ENCODE measurements around the gene PSMA3. TPM values are rescaled to one million over a fixed set of nuclear protein-coding genes. Genes with fewer than 3 reads are reported as not detected.
A peak's percentile ranks its signal among the peaks of the same experiment; 100 is the strongest.

Gene PSMA3
- total RNA-seq, 1 experiment from 2014 or later = 277 TPM

GRCh38 chr14:58213176-58213575 is 31.5 kb upstream of the PSMA3 start:
- no peaks in the 10 kb centered on the region for H3K9me2 ChIP-seq (ENCODE audit: insufficient read depth)
- H2AFZ ChIP-seq = no peak overlapping the region
- H4K20me1 ChIP-seq (ENCODE audit: insufficient read depth) = no peaks in the 10 kb centered on the region
- no peak for DNase-seq
- no peaks in the 10 kb centered on the region for H3F3A ChIP-seq (ENCODE audit: insufficient read depth, low read depth)
- no peaks in the 10 kb centered on the region for H3K79me2 ChIP-seq (ENCODE audit: low read depth)
- ChIA-PET POLR2A (ENCODE audit: unreplicated experiment) (no interaction called here), CTCF (no interaction called here)
- no peaks in the 10 kb centered on the region for H3K27me3 ChIP-seq (ENCODE audit: insufficient read depth, low read depth)
- no peak overlapping the region for H3K4me3 ChIP-seq
- intact Hi-C loops (cut with micrococcal nuclease; ENCODE audit: unreplicated experiment) = no loop called here
- no peaks in the 10 kb centered on the region for H3K9me3 ChIP-seq (ENCODE audit: insufficient read depth, low read depth)
- BruUV-seq (replicated peaks) = no TSS peak
- no peaks in the 10 kb centered on the region; the same call in 1 of the 2 replicates for H3K36me3 ChIP-seq (ENCODE audit: low read depth)
- H3K27ac ChIP-seq = no peak overlapping the region
- H3K4me2 ChIP-seq = no peak overlapping the region
- H3K4me1 ChIP-seq (replicated peaks; ENCODE audit: insufficient read depth) = no peaks in the 10 kb centered on the region
- TF ChIP-seq CTCF (conservative IDR thresholded peaks at IDR 0.05) = no peak
- TF ChIP-seq EZH2 (IDR thresholded peaks at IDR 0.05; ENCODE audit: low read depth) = no peak

DNA sequence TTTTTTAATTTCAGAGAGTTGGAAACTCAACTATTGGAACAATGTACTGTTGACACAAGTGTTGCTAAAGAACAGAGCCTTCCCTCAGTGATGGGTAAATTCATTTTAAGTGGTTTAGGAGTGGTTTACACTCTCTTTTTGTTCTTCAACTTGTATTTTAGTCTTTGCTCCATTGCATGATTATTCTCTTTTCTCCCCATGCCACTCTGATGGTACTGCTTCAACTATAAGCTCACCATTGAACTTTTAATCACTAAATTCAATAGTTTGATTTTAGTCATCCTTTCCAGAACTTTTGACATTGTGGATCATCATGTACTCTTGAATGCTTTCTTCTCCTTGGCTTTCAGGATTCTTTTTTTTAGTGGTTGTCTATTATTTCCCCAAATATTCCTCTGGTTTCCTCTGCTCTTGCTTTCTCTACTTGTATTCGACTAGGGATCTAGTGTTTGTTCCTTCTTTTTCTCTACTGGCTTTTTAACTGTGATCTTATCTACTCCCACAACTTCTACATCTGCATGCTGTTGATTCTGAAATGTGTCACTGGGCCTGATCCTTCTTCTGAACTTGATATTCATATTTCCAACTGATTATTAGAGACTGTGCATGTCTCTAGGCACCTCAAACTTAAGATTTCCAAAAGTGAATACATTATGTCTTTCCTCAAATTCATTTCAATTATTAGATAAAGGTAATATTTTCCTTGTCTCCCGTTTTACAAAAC is 29.3 kb upstream of the PSMA3 start:
- Histone ChIP-seq H3K9me3 (ENCODE audit: insufficient read depth, low read depth) (no peaks in the 10 kb centered on the region), H2AFZ (no peak overlapping the region), H3K4me3 (no peak overlapping the region), H3F3A (ENCODE audit: insufficient read depth, low read depth) (no peaks in the 10 kb centered on the region), H3K4me1 (replicated peaks; ENCODE audit: insufficient read depth) (no peaks in the 10 kb centered on the region), H4K20me1 (ENCODE audit: insufficient read depth) (no peaks in the 10 kb centered on the region), H3K4me2 (no peak overlapping the region), H3K36me3 (ENCODE audit: low read depth) (no peaks in the 10 kb centered on the region; the same call in 1 of the 2 replicates), H3K9me2 (ENCODE audit: insufficient read depth) (no peaks in the 10 kb centered on the region), H3K79me2 (ENCODE audit: low read depth) (no peaks in the 10 kb centered on the region), H3K27ac (no peak overlapping the region), H3K27me3 (ENCODE audit: insufficient read depth, low read depth) (no peaks in the 10 kb centered on the region)
- DNase-seq = no peak
- ChIA-PET CTCF (no interaction called here), POLR2A (ENCODE audit: unreplicated experiment) (no interaction called here)
- TF ChIP-seq EZH2 (IDR thresholded peaks at IDR 0.05; ENCODE audit: low read depth) = no peak
- TF ChIP-seq CTCF (conservative IDR thresholded peaks at IDR 0.05) = no peak
- intact Hi-C loops (cut with micrococcal nuclease; ENCODE audit: unreplicated experiment) = no loop called here
- BruUV-seq (replicated peaks) = no TSS peak

DNA sequence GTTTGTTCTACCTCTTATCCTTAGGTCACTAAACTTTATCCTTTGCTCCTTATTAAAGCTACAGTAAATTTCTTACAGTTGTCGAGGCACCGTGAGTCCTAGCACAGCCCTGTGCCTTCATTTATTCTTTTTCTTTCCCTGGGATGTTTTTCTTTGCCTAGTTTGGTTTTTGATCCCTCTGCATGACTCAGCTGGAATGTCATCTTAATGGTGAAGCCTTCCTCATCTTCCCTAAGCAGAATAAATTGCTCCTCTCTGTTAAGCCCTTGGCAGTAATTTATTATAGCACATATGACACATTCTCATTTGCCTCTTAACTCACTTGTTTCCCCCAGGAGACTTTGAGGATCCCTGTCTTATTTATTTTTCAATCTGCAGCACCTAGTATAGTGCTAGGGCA is 28.1 kb upstream of the PSMA3 start:
- Histone ChIP-seq H3K9me2 (ENCODE audit: insufficient read depth) (no peaks in the 10 kb centered on the region), H3F3A (ENCODE audit: insufficient read depth, low read depth) (no peaks in the 10 kb centered on the region), H3K36me3 (ENCODE audit: low read depth) (no peaks in the 10 kb centered on the region; the same call in 1 of the 2 replicates), H3K27ac (peak overlapping the region; percentile 18; the same call in 1 of the 2 replicates), H3K27me3 (ENCODE audit: insufficient read depth, low read depth) (no peaks in the 10 kb centered on the region), H2AFZ (no peak overlapping the region), H3K9me3 (ENCODE audit: insufficient read depth, low read depth) (no peaks in the 10 kb centered on the region), H3K4me2 (no peak overlapping the region), H4K20me1 (ENCODE audit: insufficient read depth) (no peaks in the 10 kb centered on the region), H3K79me2 (ENCODE audit: low read depth) (no peaks in the 10 kb centered on the region), H3K4me1 (replicated peaks; ENCODE audit: insufficient read depth) (no peaks in the 10 kb centered on the region), H3K4me3 (no peak overlapping the region)
- ChIA-PET CTCF (no interaction called here), POLR2A (ENCODE audit: unreplicated experiment) (no interaction called here)
- intact Hi-C loops (cut with micrococcal nuclease; ENCODE audit: unreplicated experiment) = no loop called here
- BruUV-seq (replicated peaks) = no TSS peak
- no peak for DNase-seq
- no peak for TF ChIP-seq CTCF (conservative IDR thresholded peaks at IDR 0.05)
- TF ChIP-seq EZH2 (IDR thresholded peaks at IDR 0.05; ENCODE audit: low read depth) = no peak

Data from PC-9 (cell line).